ENCODE results near the gene EIF3K.
A peak's percentile ranks its signal among the peaks of the same experiment; 100 is the strongest.

DNA sequence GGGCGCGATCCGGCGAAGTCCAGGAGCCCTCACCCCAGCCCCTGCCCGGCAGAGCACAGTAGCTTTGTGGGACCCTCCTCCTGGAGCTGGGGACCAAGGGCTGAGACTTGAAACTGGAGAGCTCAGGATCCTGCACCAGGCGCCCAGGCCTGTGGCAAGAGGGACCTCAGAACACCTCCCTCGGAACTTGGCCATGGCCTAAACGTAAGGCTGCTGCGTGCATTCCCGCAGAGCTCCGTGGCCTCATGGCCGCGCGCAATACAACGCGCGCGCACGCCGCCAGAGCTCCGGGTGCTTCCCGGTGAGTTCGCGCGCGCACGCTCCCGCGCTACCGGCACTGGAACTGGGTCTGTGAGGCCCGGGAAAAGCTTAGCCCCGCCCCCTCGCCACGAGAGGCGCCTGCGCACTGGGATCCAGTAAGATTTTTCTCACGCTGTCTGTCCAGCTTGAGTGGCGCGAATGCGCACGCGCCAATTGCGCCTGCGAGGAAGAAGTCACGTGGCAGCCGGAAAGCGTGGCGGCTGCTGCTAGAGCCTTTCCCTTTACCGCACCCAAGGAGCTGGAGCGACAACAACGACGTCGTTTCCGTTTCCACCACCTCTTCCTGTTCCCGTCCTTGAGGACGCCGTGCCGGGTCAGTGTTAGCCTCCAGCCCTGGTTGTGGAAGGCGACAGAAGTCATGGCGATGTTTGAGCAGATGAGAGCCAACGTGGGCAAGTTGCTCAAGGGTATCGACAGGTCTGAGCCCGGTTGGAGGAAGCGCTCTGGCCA lies at the start of gene EIF3K:
- TF ChIP-seq ZBTB7A (IDR thresholded peaks at IDR 0.05; ENCODE audit: low read depth) (no peak), TEAD4 (IDR thresholded peaks at IDR 0.05) (peak; percentile 11; the same call in 1 of the 2 replicates), YY1 (IDR thresholded peaks at IDR 0.05; ENCODE audit: low read depth) (peak; percentile 45; the same call in 1 of the 2 replicates)
- TF ChIP-seq, protein P1, sequence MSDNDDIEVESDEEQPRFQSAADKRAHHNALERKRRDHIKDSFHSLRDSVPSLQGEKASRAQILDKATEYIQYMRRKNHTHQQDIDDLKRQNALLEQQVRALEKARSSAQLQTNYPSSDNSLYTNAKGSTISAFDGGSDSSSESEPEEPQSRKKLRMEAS (IDR thresholded peaks at IDR 0.05): peak; percentile 93

Data from Ishikawa (cell line).